SU-DHL-6 (cell line): Measurements from ENCODE around the gene UQCR11.

Experiments
- CTCF ChIP-seq: fragments of 200-600 bp; sonication (generic); IDR thresholded peaks from one replicate; pipeline ENCODE4 v1.5.1; 2017; ENCODE audit warnings: antibody characterized with exemption, mild to moderate bottlenecking, low read length, moderate library complexity; ENCODE audit not compliant: insufficient read depth, poor library complexity, severe bottlenecking
- EZH2phosphoT487 ChIP-seq: fragments of 200-600 bp; sonication (generic), shearing (Covaris generic); conservative IDR thresholded peaks from 2 replicates; pipeline ENCODE4 v1.6.1; 2018; ENCODE audit warnings: mild to moderate bottlenecking, antibody characterized with exemption, low read length, moderate library complexity, mixed read lengths

DNA sequence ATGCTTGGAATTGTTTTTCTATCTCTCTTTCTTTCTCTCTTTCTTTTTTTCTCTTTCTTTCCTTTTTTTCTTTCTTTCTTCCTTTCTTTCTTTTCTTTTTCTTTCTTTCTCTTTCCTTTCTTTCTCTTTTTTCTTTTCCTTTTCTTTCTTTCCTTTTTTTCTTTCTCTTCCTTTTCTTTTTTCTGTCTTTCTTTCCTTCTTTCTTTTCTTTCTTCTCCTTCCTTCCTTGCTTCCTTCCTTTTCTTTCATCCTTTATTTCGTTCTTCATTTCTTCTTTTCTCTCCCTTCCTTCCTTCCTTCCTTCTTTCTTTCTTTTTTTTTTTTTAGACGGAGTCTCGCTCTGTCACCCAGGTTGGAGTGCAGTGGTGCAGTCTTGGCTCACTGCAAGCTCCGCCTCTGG, 35.3 kb downstream of the UQCR11 start:
- no peak for TF ChIP-seq CTCF
- no peak for TF ChIP-seq EZH2phosphoT487
